GM12878 (cell line): ENCODE measurements around the gene ART1. TPM values are rescaled to one million over a fixed set of nuclear protein-coding genes. Genes with fewer than 3 reads are reported as not detected.

Experiments
- ATAC-seq: fragments of 200-7000 bp; cut with Tn5 transposase; 3 replicates; pipeline ENCODE4 v1.9.1; 2020; ENCODE audit warnings: mild to moderate bottlenecking, moderate library complexity
- BruUV-seq: library from RNA; stranded (reverse); fragments of 400-500 nt; replicated peaks from 2 replicates; lab custom pipeline; 2021; lab: Mats Ljungman, UMichigan
- CTCF ChIA-PET: fragments of 300-600 bp; sonication (Branson Sonifier 250); formaldehyde crosslinking; extraction: SDS; loops from one replicate; lab custom pipeline; 2021; ENCODE audit warnings: inconsistent platforms; lab: Yijun Ruan, JAX
- POLR2A ChIA-PET: fragments of 350-600 bp; formaldehyde crosslinking; extraction: SDS; loops from one replicate; lab custom pipeline; 2021; ENCODE audit warnings: inconsistent platforms; lab: Charles Lee
- RAD21 ChIA-PET: fragments of 300-600 bp; sonication (Branson Sonifier 250); formaldehyde crosslinking; loops from one replicate; lab custom pipeline; 2023; ENCODE audit warnings: antibody characterized with exemption; ENCODE audit not compliant: unreplicated experiment; lab: Charles Lee
- SMC1A ChIA-PET: fragments of 300-600 bp; sonication (Branson Sonifier 250); formaldehyde crosslinking; loops from one replicate; lab custom pipeline; 2023; ENCODE audit not compliant: unreplicated experiment, uncharacterized antibody; lab: Charles Lee
- DNase-seq: peaks from one replicate; pipeline ENCODE4 v3.0.0-alpha.2; 2011; ENCODE audit warnings: low read depth, low spot score
- FAIRE-seq: peaks from 3 replicates; lab custom pipeline; 2011; peaks lifted over from hg19 to GRCh38; lab: Jason Lieb, UNC
- H2AFZ ChIP-seq: 2 replicates; pipeline ENCODE4 v1.6.0; 2011; ENCODE audit warnings: low read depth, low read length, control low read depth; ENCODE audit not compliant: control insufficient read depth
- H3K27ac ChIP-seq: 2 replicates; pipeline ENCODE4 v1.5.1; 2011; ENCODE audit warnings: control low read depth; ENCODE audit not compliant: control insufficient read depth, insufficient read depth
- H3K27me3 ChIP-seq, 2 experiments: replicated peaks in 1 of 2; 2 replicates each; pipeline versions ENCODE4 v1.6.0 to v1.6.1; 2011; ENCODE audit warnings: low read length in 1 of 2; ENCODE audit not compliant: control insufficient read depth in 2 of 2, insufficient read depth in 2 of 2
- H3K36me3 ChIP-seq, 2 experiments: 2 replicates each; pipeline ENCODE4 v1.5.1; 2011; ENCODE audit warnings: low read length in 1 of 2; ENCODE audit not compliant: control insufficient read depth in 2 of 2, insufficient read depth in 2 of 2
- H3K4me1 ChIP-seq: 2 replicates; pipeline ENCODE4 v1.6.1; 2011; ENCODE audit warnings: mild to moderate bottlenecking, low read length, moderate library complexity, mixed read lengths; ENCODE audit not compliant: control insufficient read depth, insufficient read depth
- H3K4me2 ChIP-seq: 2 replicates; pipeline ENCODE4 v1.6.0; 2011; ENCODE audit warnings: control low read depth; ENCODE audit not compliant: control insufficient read depth, insufficient read depth
- H3K4me3 ChIP-seq: fragments of 200-600 bp; sonication (generic); 2 replicates; pipeline ENCODE4 v1.5.1; 2016
- H3K79me2 ChIP-seq: 2 replicates; pipeline ENCODE4 v1.6.0; 2011; ENCODE audit warnings: low read length; ENCODE audit not compliant: control insufficient read depth, insufficient read depth
- H3K9ac ChIP-seq: 2 replicates; pipeline ENCODE4 v1.8.0; 2011; ENCODE audit warnings: low read length, control low read depth, mixed read lengths; ENCODE audit not compliant: control insufficient read depth, insufficient read depth
- H3K9me3 ChIP-seq: replicated peaks from 3 replicates; pipeline ENCODE4 v1.5.1; 2011; ENCODE audit warnings: mild to moderate bottlenecking, low read length; ENCODE audit not compliant: control insufficient read depth, insufficient read depth
- H4K20me1 ChIP-seq: 2 replicates; pipeline ENCODE4 v1.6.0; 2011; ENCODE audit not compliant: control insufficient read depth, insufficient read depth
- ASH2L ChIP-seq: fragments of 300-600, 200-600 bp; sonication (generic); IDR thresholded peaks from 2 replicates; pipeline ENCODE4 v1.6.1; 2017; ENCODE audit warnings: low read depth, mild to moderate bottlenecking, borderline replicate concordance
- BACH1 ChIP-seq: fragments of 450-650 bp; IDR thresholded peaks from 2 replicates; pipeline ENCODE4 v1.6.1; 2017; ENCODE audit warnings: mild to moderate bottlenecking, borderline replicate concordance
- CBFB ChIP-seq: IDR thresholded peaks from 2 replicates; pipeline ENCODE4 v1.6.1; 2016; ENCODE audit warnings: antibody characterized with exemption, low read depth
- CBX3 ChIP-seq: fragments of 200-600 bp; sonication (generic); IDR thresholded peaks from 2 replicates; pipeline ENCODE4 v1.6.1; 2016; ENCODE audit warnings: low read depth, borderline replicate concordance
- EP300 ChIP-seq, 2 experiments: fragments of 150-350 bp in 1 of 2; IDR thresholded peaks; 2 replicates each; pipeline ENCODE4 v1.6.1; 2011 to 2012; ENCODE audit warnings: low read depth in 2 of 2, low read length in 2 of 2, borderline replicate concordance in 1 of 2, improper control_type of control experiment in 1 of 2, inconsistent platforms in 1 of 2; ENCODE audit not compliant: control insufficient read depth in 1 of 2
- POLR2AphosphoS5 ChIP-seq: IDR thresholded peaks from 2 replicates; pipeline ENCODE4 v1.6.1; 2011; ENCODE audit warnings: mild to moderate bottlenecking, low read length, inconsistent platforms
- STAT1 ChIP-seq: fragments of 450-650 bp; conservative IDR thresholded peaks from 2 replicates; pipeline ENCODE4 v1.6.1; 2014; ENCODE audit warnings: antibody characterized with exemption, mild to moderate bottlenecking
- TBL1XR1 ChIP-seq: IDR thresholded peaks from 2 replicates; pipeline ENCODE4 v1.6.1; 2012; ENCODE audit warnings: low read depth, low read length, improper control_type of control experiment
- WGBS: methylation state at CpG from one replicate; pipeline ENCODE4 v1.1.6; 2016; ENCODE audit warnings: low lambda C conversion rate; ENCODE audit not compliant: insufficient replicate concordance, insufficient coverage; ENCODE audit errors: missing lambda C conversion rate; 5-methylcytosine and 5-hydroxymethylcytosine counted together
- in situ Hi-C: fragments of 300-500 bp; cut with MboI; formaldehyde crosslinking; loops from 9 replicates; pipeline ENCODE4 v1.14.3; 2018; ENCODE audit warnings: mixed read lengths
- intact Hi-C: fragments of 100-400 bp; cut with micrococcal nuclease; formaldehyde crosslinking; loops from one replicate; pipeline ENCODE4 v1.14.2; 2022; ENCODE audit not compliant: unreplicated experiment
- polyA plus RNA-seq, 11 experiments: library from polyadenylated mRNA; depleted of rRNA in 4 of 11; unstranded in 6 of 11; stranded (reverse) in 5 of 11; fragments of >200 nt; fragmentation: Nextera tagmentation in 4 of 11; fragmentation: Illumina TruSeq in 1 of 11; extraction: Ambion mirVana in 4 of 11; extraction: Trizol in 1 of 11; gene quantifications; 1 replicate in 1 of 11; 2 replicates in 10 of 11; pipeline versions ENCODE4 v1.2.1 to v1.2.3, GENCODE V29; 2011 to 2016; ENCODE audit warnings: inconsistent platforms in 2 of 11, missing spikeins in 2 of 11, low read depth in 1 of 11
- total RNA-seq, 4 experiments: library from RNA; depleted of rRNA in 3 of 4; stranded (reverse); fragments of >200 nt in 3 of 4; fragmentation: Illumina TruSeq in 1 of 4; extraction: Trizol in 1 of 4; gene quantifications; 2 replicates each; pipeline versions ENCODE4 v1.2.1 to v1.2.3, GENCODE V29; 2013 to 2021
- TF ChIP-seq, protein P1 (sequence below): fragments of 450-650 bp; IDR thresholded peaks from 2 replicates; pipeline ENCODE4 v1.6.1; 2017; ENCODE audit warnings: mild to moderate bottlenecking, moderate library complexity
- TF ChIP-seq, protein P2 (sequence below): IDR thresholded peaks from 2 replicates; pipeline ENCODE4 v1.6.1; 2012; ENCODE audit warnings: mild to moderate bottlenecking, low read depth, low read length
- TF ChIP-seq, protein P3 (sequence below): fragments of 450-650 bp; IDR thresholded peaks from 2 replicates; pipeline ENCODE4 v1.6.1; 2017; ENCODE audit warnings: mild to moderate bottlenecking

ART1 gene
- total and polyA plus RNA-seq, 10 of the 15 experiments (the other 5 are each of a cell fraction or from before 2014, with no cell fraction given), result not detected

DNA sequence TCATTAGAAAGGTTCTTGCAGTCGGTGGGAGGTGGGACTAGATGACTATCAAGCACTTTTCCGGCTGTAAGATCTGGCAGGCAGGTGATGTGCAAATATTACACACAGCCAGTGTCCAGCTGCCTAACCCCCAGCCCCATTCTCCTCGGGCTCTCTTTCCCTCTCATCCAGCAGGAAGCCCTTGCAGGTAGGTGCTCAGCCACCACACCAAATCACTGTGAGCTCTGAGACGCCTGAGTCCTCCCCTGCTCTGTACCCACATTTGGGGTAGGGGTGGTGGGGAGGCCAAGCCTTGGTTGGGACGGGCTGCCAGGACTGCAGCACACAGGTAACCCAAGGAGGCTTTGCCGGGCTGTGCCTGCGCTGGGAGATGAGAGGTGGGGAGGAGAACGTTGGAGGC, 3.7 kb upstream of the ART1 start:
- Histone ChIP-seq H3K79me2 (no peaks in the 10 kb centered on the region), H3K36me3 (no peaks in the 10 kb centered on the region), H3K9me3 (no peaks in the 10 kb centered on the region; the same call in 2 of the 3 replicates), H3K4me2 (no peak overlapping the region), H3K9ac (no peak overlapping the region), H4K20me1 (no peaks in the 10 kb centered on the region), H3K4me1 (peaks cover 2% of the 10 kb centered on the region; the same call in 1 of the 2 replicates), H2AFZ (no peak overlapping the region), H3K27ac (no peak overlapping the region), H3K4me3 (no peak overlapping the region), H3K27me3 (no peaks in the 10 kb centered on the region; a peak in 2 of 4 replicates)
- ATAC-seq, result no peak
- ChIA-PET POLR2A (no interaction called here), SMC1A (no interaction called here), CTCF (no interaction called here), RAD21 (no interaction called here)
- DNase-seq, result no peak
- in situ Hi-C loops (no loop called here), intact Hi-C loops (no loop called here)
- BruUV-seq, result no TSS peak
- no peak for FAIRE-seq
- WGBS, result 34% methylated on average over 8 of the region's 8 CpGs
- TF ChIP-seq CBFB, result no peak
- TF ChIP-seq BACH1, result no peak
- TF ChIP-seq, protein P1, sequence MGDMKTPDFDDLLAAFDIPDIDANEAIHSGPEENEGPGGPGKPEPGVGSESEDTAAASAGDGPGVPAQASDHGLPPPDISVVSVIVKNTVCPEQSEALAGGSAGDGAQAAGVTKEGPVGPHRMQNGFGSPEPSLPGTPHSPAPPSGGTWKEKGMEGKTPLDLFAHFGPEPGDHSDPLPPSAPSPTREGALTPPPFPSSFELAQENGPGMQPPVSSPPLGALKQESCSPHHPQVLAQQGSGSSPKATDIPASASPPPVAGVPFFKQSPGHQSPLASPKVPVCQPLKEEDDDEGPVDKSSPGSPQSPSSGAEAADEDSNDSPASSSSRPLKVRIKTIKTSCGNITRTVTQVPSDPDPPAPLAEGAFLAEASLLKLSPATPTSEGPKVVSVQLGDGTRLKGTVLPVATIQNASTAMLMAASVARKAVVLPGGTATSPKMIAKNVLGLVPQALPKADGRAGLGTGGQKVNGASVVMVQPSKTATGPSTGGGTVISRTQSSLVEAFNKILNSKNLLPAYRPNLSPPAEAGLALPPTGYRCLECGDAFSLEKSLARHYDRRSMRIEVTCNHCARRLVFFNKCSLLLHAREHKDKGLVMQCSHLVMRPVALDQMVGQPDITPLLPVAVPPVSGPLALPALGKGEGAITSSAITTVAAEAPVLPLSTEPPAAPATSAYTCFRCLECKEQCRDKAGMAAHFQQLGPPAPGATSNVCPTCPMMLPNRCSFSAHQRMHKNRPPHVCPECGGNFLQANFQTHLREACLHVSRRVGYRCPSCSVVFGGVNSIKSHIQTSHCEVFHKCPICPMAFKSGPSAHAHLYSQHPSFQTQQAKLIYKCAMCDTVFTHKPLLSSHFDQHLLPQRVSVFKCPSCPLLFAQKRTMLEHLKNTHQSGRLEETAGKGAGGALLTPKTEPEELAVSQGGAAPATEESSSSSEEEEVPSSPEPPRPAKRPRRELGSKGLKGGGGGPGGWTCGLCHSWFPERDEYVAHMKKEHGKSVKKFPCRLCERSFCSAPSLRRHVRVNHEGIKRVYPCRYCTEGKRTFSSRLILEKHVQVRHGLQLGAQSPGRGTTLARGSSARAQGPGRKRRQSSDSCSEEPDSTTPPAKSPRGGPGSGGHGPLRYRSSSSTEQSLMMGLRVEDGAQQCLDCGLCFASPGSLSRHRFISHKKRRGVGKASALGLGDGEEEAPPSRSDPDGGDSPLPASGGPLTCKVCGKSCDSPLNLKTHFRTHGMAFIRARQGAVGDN, result no peak
- TF ChIP-seq, protein P2, sequence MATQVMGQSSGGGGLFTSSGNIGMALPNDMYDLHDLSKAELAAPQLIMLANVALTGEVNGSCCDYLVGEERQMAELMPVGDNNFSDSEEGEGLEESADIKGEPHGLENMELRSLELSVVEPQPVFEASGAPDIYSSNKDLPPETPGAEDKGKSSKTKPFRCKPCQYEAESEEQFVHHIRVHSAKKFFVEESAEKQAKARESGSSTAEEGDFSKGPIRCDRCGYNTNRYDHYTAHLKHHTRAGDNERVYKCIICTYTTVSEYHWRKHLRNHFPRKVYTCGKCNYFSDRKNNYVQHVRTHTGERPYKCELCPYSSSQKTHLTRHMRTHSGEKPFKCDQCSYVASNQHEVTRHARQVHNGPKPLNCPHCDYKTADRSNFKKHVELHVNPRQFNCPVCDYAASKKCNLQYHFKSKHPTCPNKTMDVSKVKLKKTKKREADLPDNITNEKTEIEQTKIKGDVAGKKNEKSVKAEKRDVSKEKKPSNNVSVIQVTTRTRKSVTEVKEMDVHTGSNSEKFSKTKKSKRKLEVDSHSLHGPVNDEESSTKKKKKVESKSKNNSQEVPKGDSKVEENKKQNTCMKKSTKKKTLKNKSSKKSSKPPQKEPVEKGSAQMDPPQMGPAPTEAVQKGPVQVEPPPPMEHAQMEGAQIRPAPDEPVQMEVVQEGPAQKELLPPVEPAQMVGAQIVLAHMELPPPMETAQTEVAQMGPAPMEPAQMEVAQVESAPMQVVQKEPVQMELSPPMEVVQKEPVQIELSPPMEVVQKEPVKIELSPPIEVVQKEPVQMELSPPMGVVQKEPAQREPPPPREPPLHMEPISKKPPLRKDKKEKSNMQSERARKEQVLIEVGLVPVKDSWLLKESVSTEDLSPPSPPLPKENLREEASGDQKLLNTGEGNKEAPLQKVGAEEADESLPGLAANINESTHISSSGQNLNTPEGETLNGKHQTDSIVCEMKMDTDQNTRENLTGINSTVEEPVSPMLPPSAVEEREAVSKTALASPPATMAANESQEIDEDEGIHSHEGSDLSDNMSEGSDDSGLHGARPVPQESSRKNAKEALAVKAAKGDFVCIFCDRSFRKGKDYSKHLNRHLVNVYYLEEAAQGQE, result no peak
- no peak for TF ChIP-seq CBX3
- no peak for TF ChIP-seq TBL1XR1
- no peak for TF ChIP-seq ASH2L
- TF ChIP-seq EP300 (IDR thresholded peaks at IDR 0.05; ENCODE audit: borderline replicate concordance in 1 of 2, control insufficient read depth in 1 of 2, low read depth in 2 of 2, low read length in 2 of 2), result no peak
- no peak for TF ChIP-seq STAT1
- no peak for TF ChIP-seq POLR2AphosphoS5
- TF ChIP-seq, protein P3, sequence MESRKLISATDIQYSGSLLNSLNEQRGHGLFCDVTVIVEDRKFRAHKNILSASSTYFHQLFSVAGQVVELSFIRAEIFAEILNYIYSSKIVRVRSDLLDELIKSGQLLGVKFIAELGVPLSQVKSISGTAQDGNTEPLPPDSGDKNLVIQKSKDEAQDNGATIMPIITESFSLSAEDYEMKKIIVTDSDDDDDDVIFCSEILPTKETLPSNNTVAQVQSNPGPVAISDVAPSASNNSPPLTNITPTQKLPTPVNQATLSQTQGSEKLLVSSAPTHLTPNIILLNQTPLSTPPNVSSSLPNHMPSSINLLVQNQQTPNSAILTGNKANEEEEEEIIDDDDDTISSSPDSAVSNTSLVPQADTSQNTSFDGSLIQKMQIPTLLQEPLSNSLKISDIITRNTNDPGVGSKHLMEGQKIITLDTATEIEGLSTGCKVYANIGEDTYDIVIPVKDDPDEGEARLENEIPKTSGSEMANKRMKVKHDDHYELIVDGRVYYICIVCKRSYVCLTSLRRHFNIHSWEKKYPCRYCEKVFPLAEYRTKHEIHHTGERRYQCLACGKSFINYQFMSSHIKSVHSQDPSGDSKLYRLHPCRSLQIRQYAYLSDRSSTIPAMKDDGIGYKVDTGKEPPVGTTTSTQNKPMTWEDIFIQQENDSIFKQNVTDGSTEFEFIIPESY, result no peak
